ENCODE measurements around the gene PPP1R12C.
"Not testable (repeated sequence)": the region's sequence is repeated elsewhere in the genome, so short reads cannot be mapped to it uniquely, and the experiment has no call there.

PPP1R12C gene

GRCh38 chr19:55071913-55072312 is 45.5 kb downstream of the PPP1R12C start:
- no peak for DNase-seq (ENCODE audit: low spot score)

- no peak for DNase-seq (ENCODE audit: low spot score)
These were observed 46.3 kb downstream of the PPP1R12C start for GRCh38 chr19:55071129-55071502.

DNA sequence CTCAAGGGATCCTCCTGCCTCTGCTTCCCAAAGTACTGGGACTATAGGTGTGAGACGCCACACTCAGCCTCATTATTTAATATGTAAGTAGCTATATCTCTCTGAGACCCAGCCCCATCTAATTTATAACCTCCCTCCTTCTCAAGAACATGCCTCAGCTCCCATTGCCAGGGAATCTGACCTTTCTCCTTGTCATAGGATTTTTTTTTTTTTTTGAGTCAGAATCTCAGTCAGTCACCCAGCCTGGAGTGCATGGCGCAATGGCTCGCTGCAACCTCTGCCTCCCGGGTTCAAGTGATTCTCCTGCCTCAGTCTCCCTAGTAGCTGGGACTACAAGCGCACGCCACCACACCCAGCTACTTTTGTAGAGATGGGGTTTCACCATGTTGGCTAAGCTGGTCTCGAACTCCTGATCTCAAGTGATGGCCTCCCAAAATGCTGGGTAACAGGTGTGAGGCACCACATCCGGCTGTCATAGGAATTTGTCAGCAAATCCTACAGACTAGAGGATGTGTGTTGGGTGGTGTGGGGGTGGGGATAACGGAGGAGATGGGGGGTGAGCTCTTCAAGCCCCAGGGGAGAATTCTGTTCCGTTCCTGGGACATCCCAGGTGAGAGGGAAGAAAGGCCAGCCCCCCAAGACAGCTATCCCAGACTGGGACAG is 46.8 kb downstream of the PPP1R12C start:
- DNase-seq (ENCODE audit: low spot score) = no peak

DNA sequence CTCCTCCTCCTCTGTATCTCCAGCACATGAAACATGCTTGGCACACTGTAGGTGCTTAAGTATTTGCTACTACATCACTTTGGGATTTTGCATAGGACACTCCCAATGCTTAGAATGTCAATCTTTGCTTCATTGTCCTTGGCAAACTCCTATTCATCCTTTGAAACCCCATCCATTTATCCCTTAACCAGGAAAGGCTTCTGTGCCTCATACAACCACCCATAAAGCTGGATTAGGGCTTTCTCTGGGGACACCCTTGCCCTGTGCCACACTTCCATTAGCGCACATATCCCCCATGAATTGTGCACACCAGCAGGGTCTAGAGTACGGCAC is 47.6 kb downstream of the PPP1R12C start:
- no peak for DNase-seq (ENCODE audit: low spot score)

- DNase-seq (ENCODE audit: low spot score) = no peak
These were observed 48.2 kb downstream of the PPP1R12C start for GRCh38 chr19:55068950-55069864.

- DNase-seq (ENCODE audit: low spot score) = no peak
These were observed 49.6 kb downstream of the PPP1R12C start for GRCh38 chr19:55067869-55068268.

- DNase-seq (ENCODE audit: low spot score) = no peak
These were observed 51.2 kb downstream of the PPP1R12C start for GRCh38 chr19:55066107-55066709.

DNA sequence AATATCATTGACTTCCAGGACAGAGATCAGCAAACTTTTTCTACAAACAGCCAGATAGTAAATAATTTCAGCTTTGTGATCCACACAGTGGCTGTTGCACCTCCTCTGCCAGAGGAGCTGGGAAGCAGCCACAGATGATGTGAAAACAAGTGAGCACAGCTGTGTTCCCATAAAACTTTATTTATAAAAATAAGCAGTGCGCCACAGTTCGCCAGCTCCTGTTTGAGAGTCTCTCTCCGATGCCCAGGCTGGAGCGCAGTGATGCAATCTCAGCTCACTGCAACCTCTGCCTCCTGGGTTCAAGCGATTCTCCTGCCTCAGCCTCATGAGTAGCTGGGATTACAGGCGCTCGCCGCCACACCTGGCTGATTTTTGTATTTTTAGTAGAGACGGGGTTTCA is 51.9 kb downstream of the PPP1R12C start:
- not testable (repeated sequence) for DNase-seq (ENCODE audit: low spot score)

GRCh38 chr19:55063492-55063843 is 54.0 kb downstream of the PPP1R12C start:
- no peak for DNase-seq (ENCODE audit: low spot score)

GRCh38 chr19:55062735-55063491 is 54.5 kb downstream of the PPP1R12C start, which contains the start of gene RDH13:
Gene RDH13, minus strand, starts transcription at chr19:55063148. Its CDS starts 116 bp downstream, at chr19:55063032.
- peak; percentile 95 for DNase-seq (ENCODE audit: low spot score)

DNA sequence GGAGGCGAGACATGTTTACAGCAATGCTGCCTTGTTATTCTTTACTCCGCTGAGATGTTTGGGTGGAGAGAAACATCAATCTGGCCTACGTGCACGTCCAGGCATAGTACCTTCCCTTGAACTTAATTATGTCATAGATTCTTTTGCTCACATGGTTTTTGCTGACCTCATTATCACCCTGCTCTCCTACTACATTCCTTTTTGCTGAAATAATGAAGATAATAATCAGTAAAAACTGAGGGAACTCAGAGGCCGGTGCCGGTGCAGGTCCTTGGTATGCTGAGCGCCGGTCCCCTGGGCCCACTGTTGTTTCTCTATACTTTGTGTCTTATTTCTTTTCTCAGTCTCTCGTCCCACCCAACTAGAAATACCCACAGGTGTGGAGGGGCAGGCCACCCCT is 57.1 kb downstream of the PPP1R12C start:
- not testable (repeated sequence) for DNase-seq (ENCODE audit: low spot score)

GRCh38 chr19:55058781-55059610 is 58.4 kb downstream of the PPP1R12C start:
- DNase-seq (ENCODE audit: low spot score) = no peak

DNA sequence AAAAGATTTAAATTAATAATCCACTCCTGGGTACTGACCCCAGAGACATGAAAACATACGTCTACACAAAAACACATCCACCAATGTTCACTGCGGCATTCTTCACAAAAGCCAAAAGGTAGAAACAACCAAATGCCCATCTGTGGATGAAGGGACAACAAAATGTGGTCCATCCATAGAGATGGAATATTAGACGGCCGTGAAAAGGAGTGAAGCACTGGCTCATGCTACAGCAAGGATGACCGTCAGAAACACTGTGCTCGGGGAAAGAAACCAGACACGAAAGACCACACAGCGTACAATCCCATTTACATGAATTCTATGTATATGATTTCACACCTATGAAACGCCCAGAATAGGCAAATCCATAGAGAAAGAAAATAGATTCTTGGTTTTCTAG is 60.6 kb downstream of the PPP1R12C start:
- no peak for DNase-seq (ENCODE audit: low spot score)

GRCh38 chr19:55053735-55054134 is 63.7 kb downstream of the PPP1R12C start:
- no peak for DNase-seq (ENCODE audit: low spot score)

- no peak for DNase-seq (ENCODE audit: low spot score)
These were observed 66.5 kb downstream of the PPP1R12C start for GRCh38 chr19:55050749-55051532.

DNA sequence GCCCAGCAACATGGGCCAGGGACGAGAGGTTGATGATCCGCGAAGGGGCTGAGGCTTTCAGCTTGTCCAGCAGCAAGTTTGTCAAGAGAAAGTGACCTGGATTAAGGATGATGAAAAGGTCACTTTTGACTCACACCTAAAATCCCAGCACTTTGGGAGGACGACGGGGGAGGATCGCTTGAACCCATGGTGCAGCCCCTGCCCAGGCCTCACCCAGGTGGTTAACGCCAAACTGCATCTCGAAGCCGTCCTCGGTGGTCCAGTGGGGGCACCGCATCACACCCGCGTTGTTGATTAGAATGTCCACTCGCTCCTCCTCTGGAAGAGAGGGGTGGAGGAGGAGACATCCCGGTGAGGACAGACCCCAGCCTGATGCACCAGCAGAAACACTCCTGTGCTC is 69.0 kb downstream of the PPP1R12C start:
- no peak for DNase-seq (ENCODE audit: low spot score)

- no peak for DNase-seq (ENCODE audit: low spot score)
These were observed 69.5 kb downstream of the PPP1R12C start for GRCh38 chr19:55047951-55048350.

- DNase-seq (ENCODE audit: low spot score) = no peak
These were observed 70.3 kb downstream of the PPP1R12C start for GRCh38 chr19:55046975-55047622.

DNA sequence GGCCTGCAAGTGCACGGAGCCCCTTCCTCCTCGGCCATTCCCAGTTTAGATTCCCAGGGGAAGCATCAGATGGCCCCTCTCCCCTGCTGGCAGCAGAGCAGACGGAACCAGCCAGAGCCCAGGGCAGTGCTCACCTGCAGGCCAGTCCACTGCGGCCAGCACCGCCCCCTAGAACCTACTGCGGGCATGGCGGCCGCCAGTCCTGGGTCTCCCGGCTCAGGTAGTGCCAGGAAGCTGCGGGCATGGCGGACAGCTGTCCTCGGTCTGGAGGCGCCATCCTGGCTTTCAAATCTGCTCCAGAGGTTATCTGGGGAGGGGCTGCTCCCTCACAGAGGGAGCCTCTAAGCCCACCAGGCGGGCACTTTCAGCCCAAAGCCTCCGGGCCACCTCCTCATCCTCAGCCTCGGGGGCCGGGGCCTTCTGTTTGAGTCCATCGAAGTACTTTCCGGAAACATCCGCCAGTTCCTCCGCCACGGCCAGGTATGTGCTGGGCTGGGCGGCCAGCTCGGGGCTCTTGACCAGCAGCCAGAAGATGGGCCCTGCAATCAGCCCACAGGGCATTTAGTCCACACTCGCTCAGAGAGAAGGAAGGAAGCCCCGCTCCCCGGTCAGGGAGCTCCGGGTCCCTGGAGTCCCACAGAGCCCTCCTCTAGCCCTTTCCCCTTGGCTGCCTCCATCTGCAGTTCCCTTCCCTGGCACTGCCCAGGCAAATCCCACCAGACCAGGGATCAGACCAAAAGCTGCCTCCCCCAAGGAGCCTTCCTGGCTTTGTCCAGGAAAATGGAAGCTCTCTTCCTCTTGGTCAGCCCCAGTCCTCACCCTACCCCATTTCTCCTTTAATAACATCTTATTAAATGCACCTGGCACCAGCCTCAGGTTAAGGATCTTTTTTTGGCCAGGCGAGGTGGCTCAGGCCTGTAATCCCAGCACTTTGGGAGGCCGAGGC is 72.4 kb downstream of the PPP1R12C start:
- DNase-seq (ENCODE audit: low spot score) = no peak
